GM12875 (cell line): ENCODE data around the gene RACGAP1.

Source experiments
- H3K4me3 ChIP-seq: one replicate; pipeline ENCODE4 v1.5.1; 2011; ENCODE audit warnings: low read depth, low read length, control low read depth
- CTCF ChIP-seq: IDR thresholded peaks from 2 replicates; pipeline ENCODE4 v1.5.1; 2011; ENCODE audit warnings: low read depth, mild to moderate bottlenecking, control low read depth, inconsistent platforms, low read length, moderate library complexity, borderline replicate concordance; ENCODE audit not compliant: insufficient read depth

Gene RACGAP1

GRCh38 chr12:49954863-49955830, 70.1 kb downstream of the RACGAP1 start:
- no peak overlapping the region for H3K4me3 ChIP-seq
- TF ChIP-seq CTCF, result no peak

GRCh38 chr12:49953961-49954846, 71.1 kb downstream of the RACGAP1 start:
- H3K4me3 ChIP-seq, result no peak overlapping the region
- TF ChIP-seq CTCF, result no peak

- TF ChIP-seq CTCF, result no peak
- H3K4me3 ChIP-seq, result no peak overlapping the region
Measured at GRCh38 chr12:49953151-49953550, 72.1 kb downstream of the RACGAP1 start.

- no peak overlapping the region for H3K4me3 ChIP-seq
- TF ChIP-seq CTCF, result no peak
Measured at GRCh38 chr12:49952391-49953055, 72.8 kb downstream of the RACGAP1 start.

- no peak overlapping the region for H3K4me3 ChIP-seq
- TF ChIP-seq CTCF, result no peak
Measured at GRCh38 chr12:49951411-49952240, 73.7 kb downstream of the RACGAP1 start.

GRCh38 chr12:49950273-49951251, 74.7 kb downstream of the RACGAP1 start, which contains the start of gene AQP2:
TSS of gene AQP2 (plus strand) at chr12:49950737. CDS start at chr12:49950831, 94 bp downstream.
- TF ChIP-seq CTCF, result no peak
- no peak within 1 kb of the TSS for H3K4me3 ChIP-seq
